Measurements from ENCODE around the gene FBXL15.

DNA sequence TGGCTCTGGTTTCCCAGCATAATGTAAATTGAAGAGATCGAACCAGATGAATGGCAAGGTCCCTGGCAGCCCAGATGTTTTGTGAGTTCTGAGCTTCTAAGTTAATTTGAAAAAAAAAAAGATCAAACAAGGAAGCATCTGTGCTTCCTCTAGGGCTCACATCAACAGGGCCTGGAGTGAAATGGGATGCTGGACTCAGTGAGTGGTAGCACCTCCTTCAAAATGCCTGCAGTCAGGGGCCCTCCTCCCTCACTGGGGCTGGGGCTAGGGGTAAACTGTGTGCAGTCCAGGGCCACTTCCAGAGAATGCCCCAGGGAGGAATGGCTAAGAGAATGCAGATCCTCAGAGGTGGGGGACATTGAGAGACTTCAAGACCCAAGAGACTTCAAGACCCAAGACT, 17.7 kb downstream of the FBXL15 start:
- TF ChIP-seq, protein P1, sequence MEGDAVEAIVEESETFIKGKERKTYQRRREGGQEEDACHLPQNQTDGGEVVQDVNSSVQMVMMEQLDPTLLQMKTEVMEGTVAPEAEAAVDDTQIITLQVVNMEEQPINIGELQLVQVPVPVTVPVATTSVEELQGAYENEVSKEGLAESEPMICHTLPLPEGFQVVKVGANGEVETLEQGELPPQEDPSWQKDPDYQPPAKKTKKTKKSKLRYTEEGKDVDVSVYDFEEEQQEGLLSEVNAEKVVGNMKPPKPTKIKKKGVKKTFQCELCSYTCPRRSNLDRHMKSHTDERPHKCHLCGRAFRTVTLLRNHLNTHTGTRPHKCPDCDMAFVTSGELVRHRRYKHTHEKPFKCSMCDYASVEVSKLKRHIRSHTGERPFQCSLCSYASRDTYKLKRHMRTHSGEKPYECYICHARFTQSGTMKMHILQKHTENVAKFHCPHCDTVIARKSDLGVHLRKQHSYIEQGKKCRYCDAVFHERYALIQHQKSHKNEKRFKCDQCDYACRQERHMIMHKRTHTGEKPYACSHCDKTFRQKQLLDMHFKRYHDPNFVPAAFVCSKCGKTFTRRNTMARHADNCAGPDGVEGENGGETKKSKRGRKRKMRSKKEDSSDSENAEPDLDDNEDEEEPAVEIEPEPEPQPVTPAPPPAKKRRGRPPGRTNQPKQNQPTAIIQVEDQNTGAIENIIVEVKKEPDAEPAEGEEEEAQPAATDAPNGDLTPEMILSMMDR (conservative IDR thresholded peaks at IDR 0.05; ENCODE audit: low read depth in 2 of 2), result no peak
- TF ChIP-seq CREB1 (CRISPR knock-in tag; IDR thresholded peaks at IDR 0.05; ENCODE audit: low read depth) (no peak), EZH2phosphoT487 (IDR thresholded peaks at IDR 0.05; ENCODE audit: unreplicated experiment) (no peak), EZH2 (IDR thresholded peaks at IDR 0.05; ENCODE audit: low read depth, unreplicated experiment) (no peak), POLR2AphosphoS5 (IDR thresholded peaks at IDR 0.05; ENCODE audit: low read depth) (no peak)
- TF ChIP-seq, protein P2, sequence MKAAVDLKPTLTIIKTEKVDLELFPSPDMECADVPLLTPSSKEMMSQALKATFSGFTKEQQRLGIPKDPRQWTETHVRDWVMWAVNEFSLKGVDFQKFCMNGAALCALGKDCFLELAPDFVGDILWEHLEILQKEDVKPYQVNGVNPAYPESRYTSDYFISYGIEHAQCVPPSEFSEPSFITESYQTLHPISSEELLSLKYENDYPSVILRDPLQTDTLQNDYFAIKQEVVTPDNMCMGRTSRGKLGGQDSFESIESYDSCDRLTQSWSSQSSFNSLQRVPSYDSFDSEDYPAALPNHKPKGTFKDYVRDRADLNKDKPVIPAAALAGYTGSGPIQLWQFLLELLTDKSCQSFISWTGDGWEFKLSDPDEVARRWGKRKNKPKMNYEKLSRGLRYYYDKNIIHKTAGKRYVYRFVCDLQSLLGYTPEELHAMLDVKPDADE (IDR thresholded peaks at IDR 0.05), result no peak
